NB4 (cell line): Measurements from ENCODE around the gene COPZ1.

ENCODE experiments used
- DNase-seq: peaks from one replicate; pipeline ENCODE4 v3.0.0; 2010; ENCODE audit warnings: low read depth
- H3K4me3 ChIP-seq: one replicate; pipeline ENCODE4 v1.5.1; 2011; ENCODE audit warnings: mild to moderate bottlenecking, low read depth, low read length, moderate library complexity
- MYC ChIP-seq: IDR thresholded peaks from 2 replicates; pipeline ENCODE4 v1.6.1; 2011; ENCODE audit warnings: low read depth, low read length
- POLR2A ChIP-seq: IDR thresholded peaks from 2 replicates; pipeline ENCODE4 v1.6.1; 2011; ENCODE audit warnings: mild to moderate bottlenecking; ENCODE audit not compliant: insufficient read length; ENCODE audit errors: extremely low read depth
- TF ChIP-seq, protein P1 (sequence below): IDR thresholded peaks from one replicate; pipeline ENCODE4 v1.5.1; 2012; ENCODE audit warnings: low read depth, low read length
- TF ChIP-seq, protein P2 (sequence below): IDR thresholded peaks from 2 replicates; pipeline ENCODE4 v1.6.1; 2011; ENCODE audit warnings: low read depth, low read length

Gene COPZ1

DNA sequence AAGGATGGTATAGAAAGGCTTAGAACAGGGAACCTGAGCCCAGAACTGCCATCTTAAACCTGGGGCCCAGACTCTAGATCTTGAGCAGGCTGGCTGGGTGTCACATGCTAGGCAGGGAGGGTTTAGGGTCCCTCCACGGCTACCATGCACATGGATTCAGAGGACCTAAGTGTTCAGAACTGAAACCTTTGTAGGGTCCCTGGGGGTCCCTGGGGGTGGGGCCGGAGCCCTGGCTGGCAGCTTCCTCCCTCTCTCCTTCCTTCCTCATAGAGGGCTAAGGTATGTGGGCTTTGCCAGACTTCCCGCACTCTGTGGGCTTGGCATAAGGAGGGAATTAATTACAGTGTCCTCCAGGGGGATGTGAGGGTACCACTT, 64.2 kb downstream of the COPZ1 start:
- DNase-seq, result no peak
- TF ChIP-seq, protein P1, sequence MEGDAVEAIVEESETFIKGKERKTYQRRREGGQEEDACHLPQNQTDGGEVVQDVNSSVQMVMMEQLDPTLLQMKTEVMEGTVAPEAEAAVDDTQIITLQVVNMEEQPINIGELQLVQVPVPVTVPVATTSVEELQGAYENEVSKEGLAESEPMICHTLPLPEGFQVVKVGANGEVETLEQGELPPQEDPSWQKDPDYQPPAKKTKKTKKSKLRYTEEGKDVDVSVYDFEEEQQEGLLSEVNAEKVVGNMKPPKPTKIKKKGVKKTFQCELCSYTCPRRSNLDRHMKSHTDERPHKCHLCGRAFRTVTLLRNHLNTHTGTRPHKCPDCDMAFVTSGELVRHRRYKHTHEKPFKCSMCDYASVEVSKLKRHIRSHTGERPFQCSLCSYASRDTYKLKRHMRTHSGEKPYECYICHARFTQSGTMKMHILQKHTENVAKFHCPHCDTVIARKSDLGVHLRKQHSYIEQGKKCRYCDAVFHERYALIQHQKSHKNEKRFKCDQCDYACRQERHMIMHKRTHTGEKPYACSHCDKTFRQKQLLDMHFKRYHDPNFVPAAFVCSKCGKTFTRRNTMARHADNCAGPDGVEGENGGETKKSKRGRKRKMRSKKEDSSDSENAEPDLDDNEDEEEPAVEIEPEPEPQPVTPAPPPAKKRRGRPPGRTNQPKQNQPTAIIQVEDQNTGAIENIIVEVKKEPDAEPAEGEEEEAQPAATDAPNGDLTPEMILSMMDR, result no peak
- TF ChIP-seq, protein P2, sequence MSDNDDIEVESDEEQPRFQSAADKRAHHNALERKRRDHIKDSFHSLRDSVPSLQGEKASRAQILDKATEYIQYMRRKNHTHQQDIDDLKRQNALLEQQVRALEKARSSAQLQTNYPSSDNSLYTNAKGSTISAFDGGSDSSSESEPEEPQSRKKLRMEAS, result no peak
- TF ChIP-seq MYC (no peak), POLR2A (no peak)
- no peak overlapping the region for H3K4me3 ChIP-seq

DNA sequence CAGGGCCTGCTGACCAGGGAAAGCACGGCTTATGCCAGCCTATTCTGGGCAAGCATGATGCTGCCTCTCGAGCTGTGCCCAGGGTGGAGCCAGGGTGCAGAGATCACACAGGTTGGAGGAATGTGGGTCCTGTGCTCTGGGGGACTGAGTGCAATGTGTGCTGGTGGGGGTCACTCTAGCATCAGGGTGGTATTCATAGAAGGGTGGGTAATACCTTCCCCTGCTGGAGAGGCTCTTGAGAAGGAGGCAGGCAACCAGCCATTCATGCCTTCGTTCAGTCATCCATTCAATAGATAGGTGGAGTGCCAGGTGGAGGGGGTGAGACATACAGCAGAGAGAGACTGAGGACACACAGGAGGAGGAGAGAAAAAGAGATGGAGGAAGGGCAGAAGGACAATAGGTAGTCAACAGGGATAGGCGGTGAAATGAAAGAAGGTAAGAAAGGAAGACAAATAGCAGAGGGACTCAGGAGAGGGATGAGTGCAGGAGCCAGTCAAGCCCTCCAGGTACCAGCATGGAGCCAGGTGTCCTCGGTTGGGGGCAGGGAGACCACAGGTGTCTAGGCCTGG, 64.8 kb downstream of the COPZ1 start:
- DNase-seq, result no peak
- H3K4me3 ChIP-seq, result no peak overlapping the region

DNA sequence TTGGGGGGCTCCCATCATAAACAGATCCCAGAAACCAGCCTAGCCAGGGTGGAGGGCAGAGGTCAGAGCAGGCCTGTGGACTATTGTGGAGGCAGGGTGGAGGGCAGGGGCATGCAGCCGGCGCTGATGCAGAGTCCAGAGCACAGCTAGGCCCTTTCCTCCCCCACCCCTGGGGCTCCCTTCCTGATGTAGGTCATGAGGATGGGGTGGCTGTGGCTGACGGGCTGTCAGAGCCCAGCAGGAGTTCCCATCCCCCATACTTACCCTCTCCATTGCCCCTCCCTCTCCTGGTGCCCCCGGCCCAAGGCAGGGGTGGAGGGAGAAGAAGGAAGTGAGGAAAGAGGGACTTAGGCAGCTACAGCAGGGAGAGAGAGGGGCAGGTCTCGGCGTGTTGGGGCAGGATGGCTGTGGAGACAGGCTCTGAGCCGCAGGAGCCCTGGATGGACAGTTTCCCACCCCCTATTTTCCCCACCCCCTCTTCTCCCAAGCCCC, 65.3 kb downstream of the COPZ1 start:
- TF ChIP-seq, protein P2, result no peak
- TF ChIP-seq, protein P1, result no peak
- TF ChIP-seq MYC (no peak), POLR2A (no peak)
- peak; percentile 65 for DNase-seq
- no peak overlapping the region for H3K4me3 ChIP-seq

More for the DNA sequence above, 64.8 kb downstream of the COPZ1 start:
- TF ChIP-seq, protein P2, result no peak
- TF ChIP-seq MYC, result no peak
- TF ChIP-seq, protein P1, result no peak

DNA sequence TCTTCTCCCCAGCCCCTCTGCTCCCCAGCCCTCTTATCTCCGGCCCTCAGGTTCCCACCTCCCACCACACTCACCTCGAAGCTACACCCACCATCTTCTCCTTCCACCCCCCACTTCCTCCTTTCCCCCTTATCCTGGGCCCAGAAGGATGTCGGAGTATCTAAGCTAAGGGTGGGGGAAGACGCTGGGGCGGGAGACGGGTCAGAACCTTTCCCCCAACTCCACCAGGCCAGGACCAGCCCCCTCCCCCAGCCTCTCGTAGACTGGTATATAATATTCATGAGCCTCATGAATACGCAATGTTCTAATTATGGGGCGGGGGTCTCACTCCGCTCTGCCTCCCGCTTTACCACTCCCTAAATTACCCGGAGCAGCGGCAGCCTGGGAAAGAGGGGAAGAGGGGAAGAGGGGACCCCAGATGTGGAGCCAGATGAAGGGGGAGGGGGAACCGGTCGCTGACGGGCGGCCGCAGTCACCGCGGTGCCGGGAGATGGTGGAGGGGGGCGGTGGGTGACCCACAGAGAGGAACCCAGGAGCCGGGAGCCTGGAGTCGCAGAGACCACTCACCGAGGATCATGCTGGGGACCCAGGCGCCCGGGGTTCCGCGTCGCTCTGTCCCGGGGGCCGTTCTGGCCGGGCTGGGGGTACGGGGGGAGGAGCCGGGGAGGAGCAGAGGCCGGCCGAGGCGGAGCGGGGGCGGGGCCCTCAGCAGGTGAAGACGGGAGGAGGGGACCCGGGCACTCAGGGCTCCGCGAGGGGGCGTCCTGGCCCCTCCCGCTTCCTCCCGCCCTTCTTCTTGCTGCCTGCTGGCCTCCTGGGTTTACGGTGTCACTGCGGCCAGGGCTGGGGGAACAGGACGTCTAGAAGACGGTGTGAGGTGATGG, 66.0 kb downstream of the COPZ1 start:
- H3K4me3 ChIP-seq, result no peak overlapping the region
- peak; percentile 55 for DNase-seq
- TF ChIP-seq, protein P1, result no peak
- no peak for TF ChIP-seq MYC
- TF ChIP-seq, protein P2, result no peak
- TF ChIP-seq POLR2A, result no peak

DNA sequence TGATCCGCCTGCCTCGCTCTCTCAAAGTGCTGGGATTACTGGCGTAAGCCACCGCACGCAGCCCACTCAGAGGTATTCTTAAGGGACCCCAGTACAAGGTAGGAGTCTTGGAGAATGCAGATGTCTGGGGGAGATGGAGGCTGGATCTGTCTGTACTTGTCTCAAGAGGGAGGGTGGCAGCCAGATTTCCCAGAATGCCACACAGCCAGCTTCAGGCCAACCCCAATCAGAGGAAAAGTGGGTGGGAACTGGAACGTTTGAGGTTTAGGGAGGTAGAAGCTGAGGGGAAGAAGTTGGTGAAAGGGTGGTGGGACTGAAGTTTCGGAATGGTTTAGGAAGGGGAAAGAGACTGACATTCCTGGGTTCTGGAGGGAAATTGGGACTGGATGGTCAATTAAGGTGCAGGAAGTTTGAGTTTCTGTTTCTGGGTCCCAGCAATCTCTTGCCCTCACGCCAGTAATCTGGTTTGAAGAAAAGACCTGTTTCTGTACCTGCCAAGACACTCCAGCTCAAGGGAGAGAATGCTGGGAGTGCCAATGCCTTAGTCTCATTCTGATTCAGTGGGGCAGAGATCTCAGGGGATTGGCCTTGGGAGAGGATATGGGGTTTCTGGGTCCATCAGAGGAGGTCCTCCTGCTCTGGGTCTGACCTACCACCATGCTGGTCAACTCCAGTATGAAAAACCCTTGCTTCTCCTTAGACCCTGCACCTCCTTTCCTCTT, 67.7 kb downstream of the COPZ1 start:
- no peak for DNase-seq
- no peak overlapping the region for H3K4me3 ChIP-seq
- TF ChIP-seq, protein P2, result no peak
- no peak for TF ChIP-seq POLR2A

DNA sequence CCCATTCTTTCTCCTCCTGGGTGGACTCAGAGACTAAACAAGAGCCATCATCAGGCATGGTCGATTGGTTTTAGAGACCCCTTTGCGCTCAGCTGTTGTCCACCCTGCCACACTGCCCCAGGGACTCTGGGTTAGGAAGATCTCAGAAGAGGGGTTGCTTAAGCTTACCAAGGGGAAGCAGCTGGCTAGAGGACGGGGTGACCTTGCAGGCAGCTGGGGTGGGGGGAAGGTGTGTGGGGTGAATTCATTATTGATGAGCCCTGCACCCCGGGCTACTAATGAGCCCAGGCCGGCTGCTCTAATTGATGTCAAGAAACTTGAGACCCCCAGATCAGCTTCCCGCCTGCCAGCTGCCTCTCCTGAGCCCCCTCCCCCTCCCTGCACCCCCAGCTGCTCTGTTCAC, 68.3 kb downstream of the COPZ1 start:
- no peak for DNase-seq
- H3K4me3 ChIP-seq, result no peak overlapping the region
- TF ChIP-seq, protein P2, result no peak
- TF ChIP-seq MYC (no peak), POLR2A (no peak)
- TF ChIP-seq, protein P1, result no peak
